Gastrocnemius medialis (tissue), 4 donors: ENCODE results near the gene ST3GAL2.

ENCODE experiments used
- POLR2A ChIP-seq, 2 donors: fragments of 450-650 bp; IDR thresholded peaks; one replicate each; pipeline ENCODE4 v1.6.1; 2017; ENCODE audit warnings: antibody characterized with exemption in 2 of 2, mild to moderate bottlenecking in 2 of 2, moderate library complexity in 2 of 2
- TF ChIP-seq, protein P1 (sequence below), 5 experiments: fragments of 450-650 bp in 3 of 5; fragments of 200-600 bp in 2 of 5; sonication (generic) in 2 of 5; IDR thresholded peaks in 4 of 5; conservative IDR thresholded peaks in 1 of 5; 1 replicate in 4 of 5; 2 replicates in 1 of 5; pipeline ENCODE4 v1.5.1; 2016 to 2019; ENCODE audit warnings: antibody characterized with exemption in 5 of 5, mild to moderate bottlenecking in 3 of 5, moderate library complexity in 3 of 5

DNA sequence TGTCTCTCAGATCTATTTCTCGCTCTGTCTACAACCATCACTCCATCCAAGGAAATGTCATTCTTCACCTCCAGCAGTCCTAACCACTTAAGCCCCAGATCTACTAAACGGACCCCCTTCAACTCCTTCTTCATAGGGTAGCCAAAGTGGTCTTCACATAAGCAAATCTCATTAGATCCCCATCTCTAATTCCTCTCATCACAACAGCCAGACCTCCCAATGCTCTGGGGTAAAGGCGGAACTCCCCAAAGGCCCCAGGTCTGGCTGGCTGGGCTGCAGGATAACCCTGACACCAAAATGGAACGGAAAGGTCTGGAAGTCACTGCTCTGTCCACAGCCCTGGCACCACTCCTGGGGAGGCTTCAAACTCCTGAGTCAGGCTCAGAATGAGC, 11.1 kb downstream of the ST3GAL2 start:
- no peak for TF ChIP-seq POLR2A (IDR thresholded peaks at IDR 0.05)
- TF ChIP-seq, protein P1, sequence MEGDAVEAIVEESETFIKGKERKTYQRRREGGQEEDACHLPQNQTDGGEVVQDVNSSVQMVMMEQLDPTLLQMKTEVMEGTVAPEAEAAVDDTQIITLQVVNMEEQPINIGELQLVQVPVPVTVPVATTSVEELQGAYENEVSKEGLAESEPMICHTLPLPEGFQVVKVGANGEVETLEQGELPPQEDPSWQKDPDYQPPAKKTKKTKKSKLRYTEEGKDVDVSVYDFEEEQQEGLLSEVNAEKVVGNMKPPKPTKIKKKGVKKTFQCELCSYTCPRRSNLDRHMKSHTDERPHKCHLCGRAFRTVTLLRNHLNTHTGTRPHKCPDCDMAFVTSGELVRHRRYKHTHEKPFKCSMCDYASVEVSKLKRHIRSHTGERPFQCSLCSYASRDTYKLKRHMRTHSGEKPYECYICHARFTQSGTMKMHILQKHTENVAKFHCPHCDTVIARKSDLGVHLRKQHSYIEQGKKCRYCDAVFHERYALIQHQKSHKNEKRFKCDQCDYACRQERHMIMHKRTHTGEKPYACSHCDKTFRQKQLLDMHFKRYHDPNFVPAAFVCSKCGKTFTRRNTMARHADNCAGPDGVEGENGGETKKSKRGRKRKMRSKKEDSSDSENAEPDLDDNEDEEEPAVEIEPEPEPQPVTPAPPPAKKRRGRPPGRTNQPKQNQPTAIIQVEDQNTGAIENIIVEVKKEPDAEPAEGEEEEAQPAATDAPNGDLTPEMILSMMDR (IDR thresholded peaks at IDR 0.05 in 4 of 5, conservative IDR thresholded peaks at IDR 0.05 in 1 of 5), result no peak
